A673 (cell line): ENCODE measurements around the gene TTC21A.

Source experiments
- CTCF ChIP-seq: fragments of 300-800, 200-600 bp; sonication (generic); conservative IDR thresholded peaks from 2 replicates; pipeline ENCODE4 v1.5.1; 2017; ENCODE audit warnings: low read depth, mild to moderate bottlenecking, antibody characterized with exemption, low read length, moderate library complexity, mixed read lengths
- EZH2 ChIP-seq: fragments of 200-600 bp; sonication (generic); IDR thresholded peaks from 2 replicates; pipeline ENCODE4 v1.6.1; 2017; ENCODE audit warnings: borderline replicate concordance, low read depth, mild to moderate bottlenecking, mixed read lengths, antibody characterized with exemption, low read length; ENCODE audit not compliant: poor library complexity, severe bottlenecking

DNA sequence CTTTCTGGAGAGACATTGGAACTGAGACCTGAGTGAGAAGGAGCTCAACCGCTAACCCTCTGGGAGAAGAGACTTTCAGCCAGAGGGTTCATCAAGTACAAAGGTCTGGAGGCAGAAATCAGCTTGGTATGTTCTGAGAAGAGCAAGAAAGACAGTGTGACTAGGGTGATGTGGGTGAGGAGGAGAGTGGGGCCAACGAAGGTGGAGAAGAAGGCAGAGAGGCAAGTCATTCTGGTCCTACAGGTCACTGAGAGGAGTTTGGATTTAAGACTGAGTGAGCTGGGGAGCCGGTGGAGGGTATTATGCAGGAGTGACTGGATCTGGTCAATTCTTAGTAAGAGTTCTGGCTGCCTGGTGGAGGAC, 72.7 kb downstream of the TTC21A start:
- no peak for TF ChIP-seq CTCF
- no peak for TF ChIP-seq EZH2
